HEK293 (cell line): ENCODE measurements around the gene STK32C.
A peak's percentile ranks its signal among the peaks of the same experiment; 100 is the strongest.

Source experiments
- CTCF ChIA-PET: fragments of 350-600 bp; formaldehyde crosslinking; extraction: SDS; loops from one replicate; lab custom pipeline; 2021; ENCODE audit warnings: antibody characterized with exemption; lab: Yijun Ruan, JAX
- POLR2A ChIA-PET: fragments of 300-600 bp; formaldehyde crosslinking; extraction: SDS; loops from one replicate; lab custom pipeline; 2020; ENCODE audit warnings: antibody characterized with exemption, inconsistent platforms; lab: Yijun Ruan, JAX
- H3K27ac ChIP-seq: fragments of 200-500 bp; sonication (Bioruptor generic); 2 replicates; pipeline ENCODE4 v1.5.1; 2014; ENCODE audit warnings: low read depth, low read length, control low read depth, inconsistent platforms; ENCODE audit errors: extremely low read depth
- H3K36me3 ChIP-seq, 2 experiments: fragments of 200-500 bp in 1 of 2; sonication (Bioruptor generic) in 1 of 2; 1 replicate in 1 of 2; 2 replicates in 1 of 2; pipeline ENCODE4 v1.5.1; 2014 to 2017; ENCODE audit warnings: inconsistent platforms in 2 of 2, low read length in 2 of 2; ENCODE audit not compliant: control insufficient read depth in 2 of 2, insufficient read depth in 1 of 2
- H3K4me1 ChIP-seq: fragments of 200-500 bp; sonication (Bioruptor generic); 2 replicates; pipeline ENCODE4 v1.5.1; 2014; ENCODE audit warnings: mild to moderate bottlenecking, low read length, inconsistent platforms; ENCODE audit not compliant: control insufficient read depth, insufficient read depth
- H3K4me3 ChIP-seq: 2 replicates; pipeline ENCODE4 v1.5.1; 2011; ENCODE audit warnings: low read depth, mild to moderate bottlenecking, control low read depth, low read length, moderate library complexity
- H3K9me3 ChIP-seq: fragments of 200-500 bp; sonication (Bioruptor generic); 2 replicates; pipeline ENCODE4 v1.5.1; 2014; ENCODE audit warnings: low read depth, low read length, inconsistent platforms; ENCODE audit not compliant: control insufficient read depth, insufficient read depth
- BCL11B ChIP-seq: fragments of 450-650 bp; formaldehyde crosslinking; IDR thresholded peaks from 2 replicates; pipeline ENCODE4 v1.5.1; 2016; ENCODE audit warnings: low read depth, missing biosample characterization, missing genetic modification characterization
- FEZF1 ChIP-seq: fragments of 450-650 bp; formaldehyde crosslinking; IDR thresholded peaks from 2 replicates; pipeline ENCODE4 v1.5.1; 2016; ENCODE audit warnings: missing biosample characterization, missing genetic modification characterization
- KLF17 ChIP-seq: fragments of 450-650 bp; formaldehyde crosslinking; IDR thresholded peaks from 2 replicates; pipeline ENCODE4 v1.5.1; 2016; ENCODE audit warnings: missing biosample characterization, missing genetic modification characterization
- KLF7 ChIP-seq: fragments of 450-650 bp; formaldehyde crosslinking; IDR thresholded peaks from 2 replicates; pipeline ENCODE4 v1.5.1; 2016; ENCODE audit warnings: missing biosample characterization, missing genetic modification characterization, borderline replicate concordance
- OSR2 ChIP-seq: fragments of 450-650 bp; formaldehyde crosslinking; IDR thresholded peaks from 2 replicates; pipeline ENCODE4 v1.5.1; 2016; ENCODE audit warnings: missing biosample characterization, missing genetic modification characterization
- OVOL3 ChIP-seq: fragments of 450-650 bp; formaldehyde crosslinking; IDR thresholded peaks from 2 replicates; pipeline ENCODE4 v1.5.1; 2016; ENCODE audit warnings: missing biosample characterization, missing genetic modification characterization
- SALL2 ChIP-seq: fragments of 450-650 bp; formaldehyde crosslinking; IDR thresholded peaks from 2 replicates; pipeline ENCODE4 v1.5.0; 2017; ENCODE audit warnings: missing biosample characterization, mild to moderate bottlenecking, missing genetic modification characterization, borderline replicate concordance
- SP3 ChIP-seq: fragments of 450-650 bp; formaldehyde crosslinking; IDR thresholded peaks from 2 replicates; pipeline ENCODE4 v1.5.1; 2016; ENCODE audit warnings: missing biosample characterization, missing genetic modification characterization
- SP7 ChIP-seq: fragments of 450-650 bp; formaldehyde crosslinking; IDR thresholded peaks from 2 replicates; pipeline ENCODE4 v1.5.1; 2016; ENCODE audit warnings: missing biosample characterization, missing genetic modification characterization
- ZEB2 ChIP-seq: fragments of 450-650 bp; formaldehyde crosslinking; IDR thresholded peaks from 2 replicates; pipeline ENCODE4 v1.5.1; 2016; ENCODE audit warnings: missing biosample characterization, missing genetic modification characterization
- ZFP3 ChIP-seq: fragments of 450-650 bp; formaldehyde crosslinking; IDR thresholded peaks from 2 replicates; pipeline ENCODE4 v1.5.1; 2016; ENCODE audit warnings: low read depth, missing biosample characterization, missing genetic modification characterization
- ZFP69B ChIP-seq: fragments of 450-650 bp; formaldehyde crosslinking; IDR thresholded peaks from 2 replicates; pipeline ENCODE4 v1.5.1; 2016; ENCODE audit warnings: missing biosample characterization, missing genetic modification characterization
- ZNF133 ChIP-seq: fragments of 450-650 bp; formaldehyde crosslinking; IDR thresholded peaks from 2 replicates; pipeline ENCODE4 v1.5.1; 2016; ENCODE audit warnings: missing biosample characterization, missing genetic modification characterization
- ZNF157 ChIP-seq: fragments of 450-650 bp; formaldehyde crosslinking; IDR thresholded peaks from 2 replicates; pipeline ENCODE4 v1.5.1; 2016; ENCODE audit warnings: missing biosample characterization, missing genetic modification characterization
- ZNF223 ChIP-seq: fragments of 450-650 bp; formaldehyde crosslinking; IDR thresholded peaks from 2 replicates; pipeline ENCODE4 v1.5.1; 2016; ENCODE audit warnings: missing biosample characterization, missing genetic modification characterization
- ZNF394 ChIP-seq: fragments of 450-650 bp; formaldehyde crosslinking; IDR thresholded peaks from 2 replicates; pipeline ENCODE4 v1.5.1; 2016; ENCODE audit warnings: missing biosample characterization, missing genetic modification characterization, mild to moderate bottlenecking, moderate library complexity, borderline replicate concordance
- ZNF398 ChIP-seq: fragments of 450-650 bp; formaldehyde crosslinking; IDR thresholded peaks from 2 replicates; pipeline ENCODE4 v1.5.1; 2017; ENCODE audit warnings: missing biosample characterization, missing genetic modification characterization
- ZNF580 ChIP-seq: fragments of 450-650 bp; formaldehyde crosslinking; IDR thresholded peaks from 2 replicates; pipeline ENCODE4 v1.5.1; 2016; ENCODE audit warnings: missing biosample characterization, missing genetic modification characterization
- ZNF600 ChIP-seq: fragments of 450-650 bp; formaldehyde crosslinking; IDR thresholded peaks from 2 replicates; pipeline ENCODE4 v1.5.1; 2016; ENCODE audit warnings: missing biosample characterization, missing genetic modification characterization
- ZNF776 ChIP-seq: fragments of 450-650 bp; formaldehyde crosslinking; IDR thresholded peaks from 2 replicates; pipeline ENCODE4 v1.5.0; 2017; ENCODE audit warnings: missing biosample characterization, missing genetic modification characterization, borderline replicate concordance
- ZSCAN30 ChIP-seq: fragments of 450-650 bp; IDR thresholded peaks from 2 replicates; pipeline ENCODE4 v1.5.1; 2018; ENCODE audit warnings: missing biosample characterization, mild to moderate bottlenecking, missing genetic modification characterization, moderate library complexity
- TF ChIP-seq, protein P1 (sequence below): fragments of 450-650 bp; formaldehyde crosslinking; IDR thresholded peaks from 2 replicates; pipeline ENCODE4 v1.5.1; 2016; ENCODE audit warnings: missing biosample characterization, missing genetic modification characterization
- TF ChIP-seq, protein P2 (sequence below): fragments of 450-650 bp; formaldehyde crosslinking; IDR thresholded peaks from 2 replicates; pipeline ENCODE4 v1.5.1; 2016; ENCODE audit warnings: missing biosample characterization, missing genetic modification characterization

The STK32C gene

DNA sequence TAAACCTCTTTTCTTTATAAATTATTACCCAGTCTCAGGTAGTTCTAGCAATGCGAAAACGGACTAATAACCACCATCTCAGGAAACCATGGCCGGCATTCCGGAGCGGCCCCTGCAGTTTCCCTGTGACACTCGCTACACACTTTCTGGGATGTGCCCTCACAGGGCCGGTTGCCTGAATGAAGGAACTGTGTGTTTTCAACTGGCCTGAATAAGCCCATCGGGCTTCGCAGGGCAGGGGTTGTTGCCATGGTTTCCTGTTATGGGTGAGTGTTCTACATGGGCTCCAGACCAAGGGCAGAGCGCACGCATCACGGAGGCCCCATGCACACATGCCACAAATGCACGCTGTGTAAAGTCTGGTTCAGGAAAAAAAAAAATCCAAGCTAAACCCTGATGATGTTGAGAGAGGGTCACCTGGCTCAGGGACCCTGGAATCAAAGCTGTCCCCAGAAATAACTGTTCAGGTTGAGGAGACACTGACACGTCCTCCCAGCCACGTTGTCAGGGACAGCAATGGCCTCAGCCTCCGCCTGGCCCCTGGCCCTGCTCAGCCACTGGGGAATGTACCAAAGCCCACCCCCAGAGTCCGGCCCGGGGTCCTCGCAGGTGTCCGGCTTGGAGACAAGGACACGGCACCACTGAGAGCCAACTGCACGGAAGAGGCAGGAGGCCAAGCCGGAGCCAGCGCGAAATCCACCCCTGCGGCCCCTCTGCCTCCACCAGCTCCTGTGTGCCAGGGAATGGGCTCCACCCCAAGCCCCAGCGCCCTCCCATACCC is 47.9 kb downstream of the STK32C start:
- no peaks in the 10 kb centered on the region for H3K36me3 ChIP-seq
- CTCF ChIA-PET = no interaction called here
- no peak overlapping the region for H3K27ac ChIP-seq
- no peaks in the 10 kb centered on the region for H3K4me1 ChIP-seq
- no peaks in the 10 kb centered on the region for H3K9me3 ChIP-seq
- POLR2A ChIA-PET = no interaction called here
- no peak overlapping the region for H3K4me3 ChIP-seq
- TF ChIP-seq KLF7 (no peak), ZNF600 (tag by site-specific recombination) (peak; percentile 65), SP3 (tag by site-specific recombination) (no peak), KLF17 (tag by site-specific recombination) (no peak)

GRCh38 chr10:132258423-132258822 is 49.3 kb downstream of the STK32C start:
- POLR2A ChIA-PET = no interaction called here
- Histone ChIP-seq H3K36me3 (no peaks in the 10 kb centered on the region), H3K4me3 (no peak overlapping the region), H3K4me1 (no peaks in the 10 kb centered on the region), H3K27ac (no peak overlapping the region), H3K9me3 (no peaks in the 10 kb centered on the region)
- TF ChIP-seq, protein P1, sequence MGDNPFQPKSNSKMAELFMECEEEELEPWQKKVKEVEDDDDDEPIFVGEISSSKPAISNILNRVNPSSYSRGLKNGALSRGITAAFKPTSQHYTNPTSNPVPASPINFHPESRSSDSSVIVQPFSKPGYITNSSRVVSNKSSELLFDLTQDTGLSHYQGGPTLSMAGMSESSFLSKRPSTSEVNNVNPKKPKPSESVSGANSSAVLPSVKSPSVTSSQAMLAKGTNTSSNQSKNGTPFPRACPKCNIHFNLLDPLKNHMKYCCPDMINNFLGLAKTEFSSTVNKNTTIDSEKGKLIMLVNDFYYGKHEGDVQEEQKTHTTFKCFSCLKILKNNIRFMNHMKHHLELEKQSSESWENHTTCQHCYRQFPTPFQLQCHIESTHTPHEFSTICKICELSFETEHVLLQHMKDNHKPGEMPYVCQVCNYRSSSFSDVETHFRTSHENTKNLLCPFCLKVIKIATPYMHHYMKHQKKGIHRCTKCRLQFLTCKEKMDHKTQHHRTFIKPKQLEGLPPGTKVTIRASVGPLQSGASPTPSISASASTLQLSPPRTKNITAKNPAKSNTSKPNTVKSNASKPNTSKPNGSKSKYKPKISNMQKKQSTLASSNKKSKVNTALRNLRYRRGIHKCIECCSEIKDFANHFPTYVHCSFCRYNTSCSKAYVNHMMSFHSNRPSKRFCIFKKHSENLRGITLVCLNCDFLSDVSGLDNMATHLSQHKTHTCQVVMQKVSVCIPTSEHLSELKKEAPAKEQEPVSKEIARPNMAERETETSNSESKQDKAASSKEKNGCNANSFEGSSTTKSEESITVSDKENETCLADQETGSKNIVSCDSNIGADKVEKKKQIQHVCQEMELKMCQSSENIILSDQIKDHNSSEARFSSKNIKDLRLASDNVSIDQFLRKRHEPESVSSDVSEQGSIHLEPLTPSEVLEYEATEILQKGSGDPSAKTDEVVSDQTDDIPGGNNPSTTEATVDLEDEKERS = no peak
- TF ChIP-seq OVOL3 (tag by site-specific recombination) (no peak), ZNF394 (tag by site-specific recombination) (no peak), BCL11B (tag by site-specific recombination) (no peak), ZNF223 (tag by site-specific recombination) (no peak), ZNF133 (no peak), ZSCAN30 (no peak), ZNF157 (no peak)
- CTCF ChIA-PET = no interaction called here

- Histone ChIP-seq H3K4me3 (no peak overlapping the region), H3K36me3 (no peaks in the 10 kb centered on the region), H3K9me3 (no peaks in the 10 kb centered on the region), H3K4me1 (no peaks in the 10 kb centered on the region), H3K27ac (no peak overlapping the region)
- ChIA-PET CTCF (no interaction called here), POLR2A (no interaction called here)
- TF ChIP-seq ZNF398 (tag by site-specific recombination) (no peak), OVOL3 (tag by site-specific recombination) (no peak), KLF17 (tag by site-specific recombination) (no peak), ZEB2 (tag by site-specific recombination) (no peak), OSR2 (tag by site-specific recombination) (no peak), SP7 (tag by site-specific recombination) (no peak), ZNF580 (tag by site-specific recombination) (no peak), ZNF776 (tag by site-specific recombination) (no peak), SALL2 (no peak), ZNF157 (no peak), ZFP3 (no peak), ZFP69B (no peak), FEZF1 (tag by site-specific recombination) (no peak)
- TF ChIP-seq, protein P2, sequence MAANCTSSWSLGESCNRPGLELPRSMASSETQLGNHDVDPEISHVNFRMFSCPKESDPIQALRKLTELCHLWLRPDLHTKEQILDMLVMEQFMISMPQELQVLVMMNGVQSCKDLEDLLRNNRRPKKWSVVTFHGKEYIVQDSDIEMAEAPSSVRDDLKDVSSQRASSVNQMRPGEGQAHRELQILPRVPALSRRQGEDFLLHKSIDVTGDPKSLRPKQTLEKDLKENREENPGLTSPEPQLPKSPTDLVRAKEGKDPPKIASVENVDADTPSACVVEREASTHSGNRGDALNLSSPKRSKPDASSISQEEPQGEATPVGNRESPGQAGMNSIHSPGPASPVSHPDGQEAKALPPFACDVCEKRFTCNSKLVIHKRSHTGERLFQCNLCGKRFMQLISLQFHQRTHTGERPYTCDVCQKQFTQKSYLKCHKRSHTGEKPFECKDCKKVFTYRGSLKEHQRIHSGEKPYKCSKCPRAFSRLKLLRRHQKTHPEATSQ (tag by site-specific recombination) = no peak
These were observed 49.8 kb downstream of the STK32C start for GRCh38 chr10:132257907-132258306.
